Chondrocyte (in vitro differentiated cells): ENCODE results near the gene ESPNL. TPM values are rescaled to one million over a fixed set of nuclear protein-coding genes. Genes with fewer than 3 reads are reported as not detected.
A peak's percentile ranks its signal among the peaks of the same experiment; 100 is the strongest.

Source experiments
- DNase-seq: peaks from one replicate; pipeline ENCODE4 v3.0.0; 2021; ENCODE audit warnings: mixed read lengths, low spot score
- H3K27ac Mint-ChIP-seq: one replicate; pipeline ENCODE4 v1.8.0; 2021; ENCODE audit warnings: mild to moderate bottlenecking, moderate library complexity, mixed read lengths; ENCODE audit not compliant: unreplicated experiment
- H3K27me3 Mint-ChIP-seq: 2 replicates; pipeline ENCODE4 v1.8.0; 2021; ENCODE audit warnings: low read depth, mixed read lengths
- H3K36me3 Mint-ChIP-seq: 2 replicates; pipeline ENCODE4 v1.8.0; 2021; ENCODE audit warnings: low read depth, mixed read lengths
- H3K4me1 Mint-ChIP-seq: 2 replicates; pipeline ENCODE4 v1.8.0; 2021; ENCODE audit warnings: low read depth, mild to moderate bottlenecking, mixed read lengths
- H3K4me3 Mint-ChIP-seq: one replicate; pipeline ENCODE4 v1.8.0; 2021; ENCODE audit warnings: mild to moderate bottlenecking, moderate library complexity, mixed read lengths; ENCODE audit not compliant: unreplicated experiment
- H3K9me3 Mint-ChIP-seq: 2 replicates; pipeline ENCODE4 v1.8.0; 2021; ENCODE audit warnings: low read depth, mixed read lengths
- total RNA-seq: library from RNA; stranded (reverse); gene quantifications from 3 replicates; pipeline ENCODE4 v1.2.1, GENCODE V29; 2021
- TF ChIP-seq, protein P1 (sequence below): fragments of 200-600 bp; sonication (generic); IDR thresholded peaks from 2 replicates; pipeline ENCODE4 v1.5.0; 2021; ENCODE audit warnings: antibody characterized with exemption, mild to moderate bottlenecking, moderate library complexity

Gene ESPNL
- total RNA-seq, 1 donor from 2014 or later, result 0.07 TPM

DNA sequence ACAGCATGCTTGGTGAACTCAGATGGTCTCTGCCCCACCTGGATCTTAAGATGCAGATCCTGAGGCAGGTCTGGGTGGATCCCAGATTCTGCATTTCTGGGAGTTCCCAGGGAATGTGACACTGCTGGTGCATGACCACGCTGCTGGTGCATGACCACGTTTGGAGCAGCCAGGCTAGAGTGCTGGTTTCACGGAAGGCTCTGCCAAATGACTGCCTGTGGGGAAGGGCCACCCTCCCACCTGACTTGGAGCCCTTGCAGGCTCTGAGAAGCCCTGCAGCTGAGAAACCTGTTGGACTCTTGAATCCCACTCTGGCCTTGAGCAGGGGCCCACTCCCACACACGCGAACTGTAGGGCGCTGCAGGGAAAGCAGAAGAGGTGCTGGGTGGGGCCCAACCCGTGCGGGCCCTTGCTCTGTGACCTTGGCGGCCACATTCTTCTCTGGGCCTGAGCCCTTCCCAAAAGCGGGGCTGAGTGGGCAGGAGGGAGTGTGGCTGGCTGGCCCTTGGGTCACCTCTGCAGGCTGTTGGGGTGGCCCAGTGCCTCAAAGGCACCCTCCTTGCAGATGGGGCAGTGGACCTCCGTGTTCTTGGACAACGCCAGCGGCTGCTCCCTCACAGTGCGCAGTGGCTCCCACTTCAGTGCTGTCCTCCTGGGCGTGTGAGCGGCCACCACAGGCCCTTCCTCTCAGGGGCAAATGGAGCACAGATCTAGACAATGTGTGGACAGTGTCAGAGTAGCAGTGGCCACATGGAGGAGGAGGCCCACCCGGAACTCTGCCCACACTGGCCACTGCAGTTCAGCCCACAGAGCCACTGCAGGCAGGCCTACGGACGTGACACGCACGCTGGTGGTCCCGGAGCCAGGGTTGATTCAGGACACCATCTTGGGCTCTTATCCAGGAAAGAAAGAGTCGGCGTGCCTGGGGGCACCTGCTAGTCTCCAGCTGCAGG lies 66.5 kb downstream of the ESPNL start:
- Mint-ChIP-seq H3K4me1 (peaks cover 49% of the 10 kb centered on the region), H3K27ac (peak overlapping the region; percentile 36), H3K4me3 (no peak overlapping the region), H3K36me3 (peaks cover 8% of the 10 kb centered on the region), H3K9me3 (no peaks in the 10 kb centered on the region), H3K27me3 (no peaks in the 10 kb centered on the region)
- peak; percentile 65 for DNase-seq
- TF ChIP-seq, protein P1, sequence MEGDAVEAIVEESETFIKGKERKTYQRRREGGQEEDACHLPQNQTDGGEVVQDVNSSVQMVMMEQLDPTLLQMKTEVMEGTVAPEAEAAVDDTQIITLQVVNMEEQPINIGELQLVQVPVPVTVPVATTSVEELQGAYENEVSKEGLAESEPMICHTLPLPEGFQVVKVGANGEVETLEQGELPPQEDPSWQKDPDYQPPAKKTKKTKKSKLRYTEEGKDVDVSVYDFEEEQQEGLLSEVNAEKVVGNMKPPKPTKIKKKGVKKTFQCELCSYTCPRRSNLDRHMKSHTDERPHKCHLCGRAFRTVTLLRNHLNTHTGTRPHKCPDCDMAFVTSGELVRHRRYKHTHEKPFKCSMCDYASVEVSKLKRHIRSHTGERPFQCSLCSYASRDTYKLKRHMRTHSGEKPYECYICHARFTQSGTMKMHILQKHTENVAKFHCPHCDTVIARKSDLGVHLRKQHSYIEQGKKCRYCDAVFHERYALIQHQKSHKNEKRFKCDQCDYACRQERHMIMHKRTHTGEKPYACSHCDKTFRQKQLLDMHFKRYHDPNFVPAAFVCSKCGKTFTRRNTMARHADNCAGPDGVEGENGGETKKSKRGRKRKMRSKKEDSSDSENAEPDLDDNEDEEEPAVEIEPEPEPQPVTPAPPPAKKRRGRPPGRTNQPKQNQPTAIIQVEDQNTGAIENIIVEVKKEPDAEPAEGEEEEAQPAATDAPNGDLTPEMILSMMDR, result no peak

DNA sequence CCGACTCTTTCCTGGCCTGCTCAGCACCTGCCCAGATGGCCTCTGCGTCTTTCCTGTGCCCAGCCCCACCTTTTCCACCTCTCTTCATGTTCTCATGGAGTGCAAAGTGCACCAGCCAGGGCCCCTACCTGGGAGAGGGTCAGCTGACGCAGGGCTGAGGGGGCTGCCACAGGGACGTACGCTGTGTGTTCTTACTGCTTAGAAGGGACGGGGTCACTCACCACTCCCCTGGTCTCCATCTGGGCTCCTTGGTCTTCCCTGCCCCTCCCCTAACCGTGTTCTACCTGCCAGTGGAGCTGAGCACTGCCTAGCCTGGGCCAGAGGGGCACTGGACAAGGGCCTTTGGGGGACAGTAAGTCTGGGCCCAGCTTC lies 67.2 kb downstream of the ESPNL start:
- no peaks in the 10 kb centered on the region for H3K9me3 Mint-ChIP-seq

DNA sequence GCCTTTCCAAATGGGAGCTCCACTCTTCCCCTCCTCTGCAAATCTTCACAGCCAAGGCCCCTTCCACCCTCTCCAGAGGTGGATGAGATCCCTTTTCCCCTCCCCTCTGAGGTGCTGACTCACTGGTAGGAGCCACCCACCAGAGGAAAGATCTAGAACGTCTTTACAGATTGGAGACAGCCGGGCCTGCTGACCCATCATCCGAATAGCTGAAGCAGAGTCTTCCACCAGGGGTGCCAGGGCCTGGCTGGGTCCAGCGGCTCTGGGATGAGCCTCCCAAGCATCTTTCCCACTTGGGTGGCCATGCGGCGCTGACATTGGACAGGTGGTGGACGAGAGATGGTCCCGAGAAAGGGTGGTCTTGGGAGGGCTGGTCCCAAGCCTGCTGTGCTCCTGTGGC lies 67.6 kb downstream of the ESPNL start:
- H3K27me3 Mint-ChIP-seq, result no peaks in the 10 kb centered on the region
- no peaks in the 10 kb centered on the region for H3K9me3 Mint-ChIP-seq
- peaks cover 16% of the 10 kb centered on the region for H3K36me3 Mint-ChIP-seq
- no peak overlapping the region for H3K4me3 Mint-ChIP-seq
- H3K4me1 Mint-ChIP-seq, result peaks cover 60% of the 10 kb centered on the region
- TF ChIP-seq, protein P1, result no peak
- DNase-seq, result peak; percentile 90
- H3K27ac Mint-ChIP-seq, result peak overlapping the region; percentile 36

More for the DNA sequence above, 67.2 kb downstream of the ESPNL start:
- H3K4me3 Mint-ChIP-seq, result no peak overlapping the region
- H3K4me1 Mint-ChIP-seq, result peaks cover 55% of the 10 kb centered on the region
- no peaks in the 10 kb centered on the region for H3K27me3 Mint-ChIP-seq
- DNase-seq, result peak; percentile 56
- no peak overlapping the region for H3K27ac Mint-ChIP-seq
- TF ChIP-seq, protein P1, result no peak
- H3K36me3 Mint-ChIP-seq, result peaks cover 12% of the 10 kb centered on the region

DNA sequence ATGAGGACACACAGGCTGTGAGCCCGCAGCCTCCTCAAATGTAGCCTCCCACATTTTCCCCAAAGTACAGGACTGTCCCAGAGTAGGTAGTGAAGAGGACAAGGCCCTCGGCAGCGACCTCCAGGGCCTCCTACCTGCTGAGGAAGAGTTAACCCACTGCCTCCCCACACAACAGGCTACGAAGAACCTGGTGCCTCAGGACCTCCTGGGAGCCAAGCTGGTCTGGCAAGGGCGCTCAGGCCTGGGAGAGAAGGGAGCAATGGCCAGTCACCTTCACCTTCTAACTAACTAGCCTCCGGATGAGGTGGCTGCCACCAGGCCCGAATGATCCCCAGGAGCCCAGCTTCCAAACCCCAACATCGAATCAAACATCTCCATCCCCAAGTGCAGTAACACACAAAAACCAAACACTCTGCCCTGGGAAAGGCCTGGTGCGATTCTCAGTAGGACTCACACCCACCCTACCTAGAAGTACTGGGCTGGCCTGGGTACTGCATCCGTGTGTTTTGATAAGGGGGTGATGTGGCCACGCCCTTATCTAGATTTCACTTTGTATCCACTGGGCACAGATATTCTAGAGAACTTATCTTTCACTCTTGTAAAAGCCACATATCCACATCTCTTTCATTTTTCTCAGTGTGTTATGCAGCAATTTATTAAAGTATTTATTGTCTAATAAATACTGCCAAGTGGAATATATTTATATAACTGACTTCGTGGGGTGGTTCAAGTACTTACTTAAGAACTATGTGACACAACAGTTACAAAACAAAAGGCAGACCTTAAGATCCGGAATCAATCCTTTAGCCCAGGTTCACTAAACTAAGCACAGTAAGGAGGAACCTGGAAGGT lies 68.3 kb downstream of the ESPNL start:
- no peak for DNase-seq
- peak overlapping the region; percentile 99 for H3K27ac Mint-ChIP-seq
- H3K4me3 Mint-ChIP-seq, result peak overlapping the region; percentile 71
- TF ChIP-seq, protein P1, result no peak
- no peaks in the 10 kb centered on the region for H3K27me3 Mint-ChIP-seq
- no peaks in the 10 kb centered on the region for H3K9me3 Mint-ChIP-seq
- H3K4me1 Mint-ChIP-seq, result peaks cover 57% of the 10 kb centered on the region
- H3K36me3 Mint-ChIP-seq, result peaks cover 21% of the 10 kb centered on the region
